ENCODE measurements around the gene UROS.

UROS gene

GRCh38 chr10:125824736-125825135 is 1.7 kb upstream of the UROS start:
- H3K9me3 Mint-ChIP-seq, result no peaks in the 10 kb centered on the region
- H3K27me3 Mint-ChIP-seq (ENCODE audit: low read depth), result no peaks in the 10 kb centered on the region
- no peak overlapping the region for H3K4me3 Mint-ChIP-seq
- H3K36me3 Mint-ChIP-seq (ENCODE audit: low read depth), result peaks cover 21% of the 10 kb centered on the region
- TF ChIP-seq CTCF (IDR thresholded peaks at IDR 0.05; ENCODE audit: unreplicated experiment in 3 of 3), result no peak
- no peak overlapping the region for H3K27ac Mint-ChIP-seq
- H3K4me1 Mint-ChIP-seq, result peaks cover 38% of the 10 kb centered on the region

DNA sequence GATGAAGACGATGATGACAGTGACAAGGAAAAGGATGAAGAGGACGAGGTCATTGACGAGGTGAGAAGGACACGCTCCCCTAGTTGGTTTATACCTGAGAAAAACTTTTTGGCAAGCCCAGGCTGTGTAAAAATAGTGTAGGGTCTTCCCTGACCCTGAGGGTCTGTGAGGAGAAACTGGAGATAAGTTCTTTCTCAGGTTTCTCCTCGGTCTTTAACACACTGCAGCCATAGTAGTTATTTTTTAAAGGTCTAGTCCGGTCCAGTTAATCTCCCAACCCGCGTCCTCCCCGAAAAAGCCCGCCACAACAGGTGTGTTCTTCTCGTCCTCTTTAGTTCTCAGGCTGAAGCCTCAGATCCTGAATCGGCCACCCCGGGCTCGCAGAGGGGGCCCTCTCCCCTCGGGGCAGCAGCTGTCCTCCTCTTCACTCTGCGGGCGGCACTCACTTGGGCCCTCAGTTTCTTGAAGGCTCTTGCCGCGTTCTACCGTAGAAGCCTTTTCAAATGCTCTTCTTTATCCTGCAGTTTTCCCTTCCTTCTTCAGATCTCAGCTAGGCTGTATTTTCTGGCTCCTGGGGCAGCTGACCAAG is 699 bp upstream of the UROS start:
- Mint-ChIP-seq H3K4me3 (no peak overlapping the region), H3K27ac (no peak overlapping the region), H3K9me3 (no peaks in the 10 kb centered on the region), H3K4me1 (peaks cover 29% of the 10 kb centered on the region), H3K36me3 (ENCODE audit: low read depth) (peaks cover 15% of the 10 kb centered on the region), H3K27me3 (ENCODE audit: low read depth) (no peaks in the 10 kb centered on the region)
- TF ChIP-seq CTCF (IDR thresholded peaks at IDR 0.05; ENCODE audit: unreplicated experiment in 3 of 3), result no peak

DNA sequence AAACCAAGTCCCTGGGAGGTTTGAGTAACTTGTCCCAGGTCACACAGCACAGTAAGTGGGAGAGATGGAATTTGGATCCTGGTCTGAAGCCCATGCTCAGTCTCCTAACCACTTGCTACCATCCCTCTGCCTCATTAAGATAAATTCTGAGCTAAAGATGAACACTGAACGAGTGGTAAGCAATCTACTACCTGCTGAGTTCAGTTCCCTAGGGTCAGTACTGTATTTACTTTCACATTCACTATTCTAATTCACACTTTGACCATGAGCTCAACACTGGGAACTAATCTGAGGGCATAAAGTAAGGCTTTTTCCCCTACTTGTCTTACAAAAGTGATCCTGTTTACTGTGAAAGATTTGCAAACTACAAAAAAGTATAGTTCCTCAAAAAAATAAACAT is 2.4 kb downstream of the UROS start:
- H3K9me3 Mint-ChIP-seq, result no peaks in the 10 kb centered on the region
- no peak for TF ChIP-seq CTCF (IDR thresholded peaks at IDR 0.05; ENCODE audit: unreplicated experiment in 3 of 3)
- no peaks in the 10 kb centered on the region for H3K27me3 Mint-ChIP-seq (ENCODE audit: low read depth)
- peaks cover 20% of the 10 kb centered on the region for H3K4me1 Mint-ChIP-seq
- H3K27ac Mint-ChIP-seq, result peak overlapping the region in 1 of 3 experiments; percentile 23
- peak overlapping the region; percentile 84 to 88 (median 86) for H3K4me3 Mint-ChIP-seq
- no peaks in the 10 kb centered on the region for H3K36me3 Mint-ChIP-seq (ENCODE audit: low read depth)

DNA sequence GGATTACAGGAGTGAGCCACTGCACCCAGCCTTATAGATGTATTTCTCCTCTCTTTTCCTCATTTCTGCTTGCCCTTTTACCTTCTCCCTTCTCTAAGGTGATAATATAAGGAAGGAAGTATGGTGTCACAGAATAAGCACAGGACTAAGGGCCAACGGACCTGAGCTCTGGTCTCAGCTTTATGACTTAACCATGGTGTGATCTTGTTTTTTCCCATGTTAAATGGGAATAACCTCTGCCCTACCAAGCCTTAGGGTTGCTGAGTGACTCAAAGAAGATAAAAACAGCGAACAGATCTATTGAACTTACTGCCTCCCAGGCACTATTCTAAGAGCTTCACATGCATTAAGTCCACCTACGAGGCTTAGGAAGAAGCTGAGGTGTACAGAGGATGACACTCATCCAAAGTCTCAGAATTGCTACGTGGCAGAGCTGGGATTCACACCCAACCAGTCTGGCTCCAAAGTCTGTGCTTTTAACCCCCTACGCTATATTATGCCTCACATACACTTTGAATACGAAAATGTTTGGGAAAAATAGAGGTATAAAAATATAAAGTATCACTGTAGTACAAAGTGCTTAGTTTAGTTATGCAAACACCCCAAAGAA is 5.6 kb downstream of the UROS start:
- H3K4me3 Mint-ChIP-seq, result no peak overlapping the region
- no peak for TF ChIP-seq CTCF (IDR thresholded peaks at IDR 0.05; ENCODE audit: unreplicated experiment in 3 of 3)
- no peaks in the 10 kb centered on the region for H3K9me3 Mint-ChIP-seq
- H3K4me1 Mint-ChIP-seq, result peaks cover 38% of the 10 kb centered on the region
- no peak overlapping the region for H3K27ac Mint-ChIP-seq
- peaks cover 22% of the 10 kb centered on the region for H3K36me3 Mint-ChIP-seq (ENCODE audit: low read depth)
- H3K27me3 Mint-ChIP-seq (ENCODE audit: low read depth), result no peaks in the 10 kb centered on the region

- Mint-ChIP-seq H3K9me3 (no peaks in the 10 kb centered on the region), H3K36me3 (ENCODE audit: low read depth) (peaks cover 25% of the 10 kb centered on the region), H3K27me3 (ENCODE audit: low read depth) (no peaks in the 10 kb centered on the region), H3K4me1 (peaks cover 33% of the 10 kb centered on the region), H3K27ac (no peak overlapping the region), H3K4me3 (no peak overlapping the region)
- no peak for TF ChIP-seq CTCF (IDR thresholded peaks at IDR 0.05; ENCODE audit: unreplicated experiment in 3 of 3)
Observed at GRCh38 chr10:125816548-125816947, 6.5 kb downstream of the UROS start.

DNA sequence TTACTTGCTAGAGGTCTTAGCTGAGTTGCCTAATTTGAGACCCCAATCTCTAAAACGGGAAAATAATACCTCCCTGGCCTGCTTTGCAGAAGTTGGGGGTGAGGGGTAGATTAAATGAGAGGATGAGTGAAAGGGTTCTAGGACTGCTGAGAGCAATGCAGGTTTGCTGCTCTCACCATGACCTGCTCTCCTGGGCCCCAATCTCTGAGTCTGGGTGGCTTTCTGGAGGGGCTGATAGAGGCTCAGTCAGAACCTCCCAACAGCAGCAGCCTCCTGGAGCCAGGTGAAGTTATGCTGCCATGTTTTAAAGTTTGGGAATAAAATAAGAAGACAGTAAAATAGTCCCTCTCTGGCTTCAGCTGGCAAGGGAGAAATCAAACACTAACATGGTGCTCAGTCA is 7.3 kb downstream of the UROS start:
- Mint-ChIP-seq H3K4me1 (peaks cover 26% of the 10 kb centered on the region), H3K4me3 (no peak overlapping the region), H3K27ac (peak overlapping the region in 2 of 3 experiments; percentile 8 to 39), H3K27me3 (ENCODE audit: low read depth) (no peaks in the 10 kb centered on the region), H3K36me3 (ENCODE audit: low read depth) (peaks cover 32% of the 10 kb centered on the region), H3K9me3 (no peaks in the 10 kb centered on the region)
- TF ChIP-seq CTCF (IDR thresholded peaks at IDR 0.05; ENCODE audit: unreplicated experiment in 3 of 3), result no peak
